ENCODE measurements around the gene SOST.

Gene SOST

GRCh38 chr17:43740541-43740940 is 18.1 kb downstream of the SOST start:
- DNase-seq, result no peak

DNA sequence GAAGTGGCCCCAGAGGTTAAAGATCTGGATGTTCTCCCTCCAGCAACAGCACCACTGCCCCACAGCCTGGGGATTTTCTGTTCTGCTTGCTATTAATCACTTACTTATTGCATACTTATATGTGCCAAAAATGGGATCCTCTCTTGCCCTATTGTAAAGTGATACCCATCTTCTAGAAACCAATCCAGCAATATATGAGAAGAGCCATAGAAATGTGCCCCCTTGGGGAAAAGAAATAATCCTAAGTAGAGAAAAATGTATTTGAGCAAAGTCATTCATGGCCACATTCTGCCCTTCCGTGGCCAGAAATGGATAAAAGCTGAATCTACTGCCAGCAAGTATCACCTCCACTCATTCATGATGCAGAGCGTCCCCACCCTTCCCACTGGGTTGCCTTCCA is 20.9 kb downstream of the SOST start:
- no peak for DNase-seq

DNA sequence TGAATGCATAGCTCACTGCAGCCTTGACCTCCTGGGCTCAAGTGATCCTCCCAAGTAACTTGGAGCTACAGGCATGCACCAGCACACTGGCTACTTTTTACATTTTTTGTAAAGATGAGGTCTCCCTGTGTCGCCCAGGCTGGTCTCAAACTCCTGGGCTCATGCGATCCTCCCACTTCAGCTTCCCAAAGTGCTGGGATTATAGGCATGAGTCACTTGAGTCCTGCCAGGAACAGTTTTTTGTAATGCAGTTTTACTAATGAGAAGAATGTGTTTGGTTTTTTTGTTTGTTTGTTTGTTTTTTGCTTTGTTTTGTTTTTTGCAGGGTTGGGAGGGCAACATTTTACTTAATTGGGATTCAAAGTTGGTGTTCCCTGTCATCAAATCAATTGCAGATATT is 22.2 kb downstream of the SOST start:
- DNase-seq, result no peak

- DNase-seq, result no peak
Observed at GRCh38 chr17:43734376-43734775, 24.2 kb downstream of the SOST start.

- DNase-seq, result no peak
Observed at GRCh38 chr17:43733956-43734355, 24.6 kb downstream of the SOST start.

GRCh38 chr17:43732958-43733357 is 25.6 kb downstream of the SOST start:
- DNase-seq, result no peak

DNA sequence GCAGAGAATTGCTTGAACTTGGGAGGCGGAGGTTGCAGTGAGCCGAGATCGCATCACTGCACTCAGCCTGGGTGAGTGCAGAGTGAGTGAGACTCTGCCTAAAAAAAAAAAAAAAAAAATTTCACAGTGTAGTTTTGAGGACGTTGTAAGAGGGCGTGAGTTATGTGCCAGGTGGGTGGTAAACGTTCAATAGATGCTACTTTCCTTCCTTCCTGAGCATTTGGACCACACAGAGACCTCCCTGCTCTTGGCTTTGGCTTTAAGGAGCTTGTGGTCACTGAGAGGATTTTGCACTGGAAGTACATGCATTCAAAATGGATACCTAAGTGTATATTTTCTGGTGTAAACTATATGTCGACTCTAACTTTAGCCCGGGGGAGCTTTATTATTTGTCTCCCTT is 30.5 kb downstream of the SOST start:
- DNase-seq, result no peak

- no peak for DNase-seq
Observed at GRCh38 chr17:43723697-43724359, 34.8 kb downstream of the SOST start.

DNA sequence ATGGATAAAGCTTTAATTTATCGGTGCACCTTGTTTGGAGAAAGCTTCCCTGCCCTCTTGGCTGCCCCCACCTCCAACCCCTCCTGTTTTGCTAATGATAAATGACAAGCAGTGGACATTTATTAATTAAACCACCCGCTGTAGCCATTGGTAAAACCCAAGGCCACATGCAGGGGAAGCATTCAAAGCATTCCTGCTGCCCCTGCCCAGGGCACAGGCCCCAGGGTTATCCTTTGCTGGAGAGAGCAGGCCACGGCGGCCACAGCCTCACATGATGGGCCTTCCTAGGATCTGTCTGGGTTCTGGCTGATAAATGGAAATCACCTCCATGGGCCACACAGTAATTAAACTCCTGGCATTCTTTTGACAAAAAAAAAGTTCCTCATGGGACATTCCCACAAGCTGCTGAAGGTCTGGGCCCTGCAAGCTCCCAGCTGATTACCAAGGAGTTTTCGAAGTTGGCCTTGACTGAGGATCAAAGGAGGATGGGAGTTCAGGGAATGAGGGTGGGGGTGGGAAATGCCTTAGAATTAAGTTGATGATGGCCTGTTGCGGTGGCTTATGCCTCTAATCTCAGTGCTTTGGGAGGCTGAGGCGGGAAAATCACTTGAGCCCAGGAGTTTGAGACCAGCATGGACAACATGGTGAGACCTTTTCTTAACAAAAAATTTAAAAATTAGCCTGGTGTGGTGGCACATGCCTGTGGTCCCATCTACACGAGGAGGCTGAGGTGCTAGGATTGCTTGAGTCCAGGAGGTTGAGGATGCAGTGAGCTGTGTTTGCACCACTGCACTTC is 35.5 kb downstream of the SOST start:
- DNase-seq, result no peak

GRCh38 chr17:43722269-43722619 is 36.3 kb downstream of the SOST start:
- no peak for DNase-seq

DNA sequence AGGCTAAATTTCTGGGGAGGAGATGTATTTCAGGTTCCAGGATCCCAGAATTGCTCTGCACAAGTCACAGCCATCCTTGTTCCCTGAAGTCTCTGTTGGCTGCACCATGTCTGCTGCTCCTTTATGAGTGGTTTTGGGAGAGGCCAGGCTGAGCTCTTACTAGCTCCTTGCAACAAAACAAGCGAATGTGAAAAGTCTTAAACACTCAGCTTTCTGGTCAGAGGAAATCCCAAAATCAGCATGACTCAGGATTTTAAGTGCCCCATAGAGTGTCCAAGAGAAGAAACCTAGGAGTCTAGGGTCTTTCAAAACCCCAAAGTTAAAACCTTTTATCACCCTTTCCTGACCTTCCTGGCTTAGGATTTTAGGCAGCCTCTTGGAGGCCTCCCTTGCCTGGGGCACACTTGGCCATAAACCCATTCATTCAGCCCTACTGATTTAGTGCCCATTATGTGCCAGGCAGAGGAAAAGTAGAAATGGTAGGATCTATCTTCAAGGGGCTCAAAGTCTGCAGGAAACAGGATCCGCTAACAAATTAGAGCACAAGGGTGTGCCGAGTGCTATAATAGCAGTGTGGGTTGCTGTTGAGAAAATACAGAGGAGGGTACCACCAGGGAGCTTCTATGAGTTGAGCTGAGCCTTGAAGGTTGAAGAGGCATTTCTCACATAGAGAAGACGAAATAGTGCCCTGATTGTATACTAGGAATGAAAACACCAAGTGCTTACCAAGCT is 36.9 kb downstream of the SOST start:
- no peak for DNase-seq

DNA sequence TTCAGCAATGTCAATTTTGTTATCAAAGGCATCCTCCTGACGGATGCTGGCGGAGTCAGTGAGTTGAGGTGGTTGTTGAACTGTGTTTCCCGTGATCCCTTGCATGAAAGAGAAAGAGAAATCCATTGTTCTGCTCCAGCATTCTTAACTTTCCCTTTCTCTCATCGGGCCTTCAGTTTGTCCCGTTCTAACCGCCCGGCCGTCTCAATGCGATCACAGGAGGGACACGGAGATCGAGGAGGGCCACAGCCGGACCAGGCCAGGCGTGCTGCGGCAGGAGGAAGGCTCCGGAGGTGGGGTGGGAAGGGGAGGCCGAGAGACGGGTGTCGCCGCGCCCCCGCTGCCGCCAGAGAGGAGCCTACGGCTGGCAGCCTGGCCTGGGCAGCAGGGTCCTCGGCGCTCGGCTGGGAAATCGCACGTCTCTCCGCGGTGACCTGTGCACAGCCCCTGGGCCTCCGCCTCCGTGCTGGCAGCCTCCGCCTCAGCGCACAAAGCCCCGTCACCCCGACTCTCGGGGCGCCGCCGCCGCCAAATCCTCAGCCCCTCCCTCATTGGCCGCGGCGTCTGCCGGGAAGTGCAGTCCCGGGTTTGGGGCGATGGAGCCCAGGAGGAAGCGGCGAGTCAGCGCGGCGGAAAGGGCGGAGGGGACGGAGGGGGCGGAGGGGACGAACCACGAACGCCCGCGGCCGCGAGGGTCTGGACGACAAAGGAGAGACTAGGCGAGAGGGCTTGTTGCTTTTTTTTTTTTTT is 38.1 kb downstream of the SOST start:
- peak; percentile 78 for DNase-seq

DNA sequence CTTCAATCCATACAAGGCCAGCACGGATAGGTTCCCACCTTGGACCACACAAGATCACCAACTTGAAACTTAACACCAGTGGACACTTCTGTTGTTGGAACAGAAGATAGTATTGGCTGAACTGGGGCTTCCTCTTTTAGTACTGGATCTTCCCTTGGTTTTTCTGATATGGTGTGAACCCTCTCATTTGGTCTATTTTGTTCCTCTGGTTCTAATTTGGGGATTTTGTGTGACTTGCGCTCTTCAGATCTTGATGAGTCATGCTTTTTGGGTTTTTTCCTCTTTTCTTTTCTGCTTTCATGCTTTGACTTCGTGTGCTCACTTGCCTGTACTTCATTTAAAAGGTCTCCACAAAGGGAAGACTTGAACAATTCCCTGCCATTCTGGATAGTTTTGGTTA is 39.0 kb downstream of the SOST start:
- no peak for DNase-seq

GRCh38 chr17:43718544-43718943 is 40.0 kb downstream of the SOST start:
- DNase-seq, result no peak

GRCh38 chr17:43717913-43718312 is 40.7 kb downstream of the SOST start:
- DNase-seq, result no peak

- no peak for DNase-seq
Observed at GRCh38 chr17:43714465-43715149, 44.0 kb downstream of the SOST start.

DNA sequence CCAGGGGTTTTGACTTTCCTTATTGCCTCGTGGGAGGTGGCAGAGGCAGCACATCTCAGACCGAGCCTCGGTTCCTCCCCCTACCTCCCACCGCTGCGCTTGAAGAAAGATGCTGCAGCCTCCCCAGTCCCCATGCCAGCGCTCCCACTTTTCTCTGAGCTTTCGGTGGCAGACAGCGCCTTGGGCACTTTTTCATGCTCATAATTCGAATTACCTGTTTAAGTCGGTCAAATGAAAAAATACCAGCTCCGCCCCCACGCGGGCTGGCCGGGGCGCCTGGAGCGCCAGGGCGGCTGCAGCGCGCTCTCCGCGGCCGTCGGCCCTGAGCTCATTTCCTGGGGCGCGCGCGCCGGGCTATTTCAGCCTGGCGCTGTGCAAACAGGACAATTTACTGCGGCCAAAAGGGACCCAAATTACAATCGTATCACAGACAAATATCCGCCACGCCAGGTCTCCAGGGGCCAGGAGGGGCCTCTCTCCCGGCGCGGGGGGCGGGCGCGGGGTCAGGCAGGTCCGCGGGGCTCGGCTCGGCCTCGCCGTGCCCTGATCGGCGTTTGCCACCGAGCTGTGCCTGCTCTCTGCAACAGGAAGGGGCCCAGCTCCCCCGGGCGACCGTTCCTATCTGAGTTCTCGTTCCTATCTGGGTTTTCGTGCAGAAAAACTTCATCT is 45.0 kb downstream of the SOST start:
- DNase-seq, result no peak

DNA sequence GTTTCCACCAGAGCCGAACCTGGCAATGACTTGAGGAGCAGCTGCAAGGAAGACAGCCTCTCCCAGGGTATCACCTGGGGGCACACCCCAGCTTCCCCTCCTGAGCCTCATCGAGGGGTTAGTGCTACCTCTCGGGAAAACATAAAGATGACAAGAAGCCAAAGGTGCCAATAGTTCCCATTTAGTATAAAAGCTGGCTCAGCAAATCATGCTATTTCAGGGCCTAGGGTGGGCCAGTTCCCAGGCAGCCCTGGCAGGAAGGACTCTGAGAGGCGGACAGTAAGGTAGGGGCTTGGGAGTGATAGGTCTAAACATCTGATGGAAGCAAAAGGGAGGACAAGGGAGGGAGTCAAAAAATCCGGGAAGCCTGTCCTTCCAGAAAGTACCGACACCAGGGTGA is 46.2 kb downstream of the SOST start:
- DNase-seq, result no peak

- DNase-seq, result no peak
Observed at GRCh38 chr17:43710101-43710500, 48.5 kb downstream of the SOST start.

DNA sequence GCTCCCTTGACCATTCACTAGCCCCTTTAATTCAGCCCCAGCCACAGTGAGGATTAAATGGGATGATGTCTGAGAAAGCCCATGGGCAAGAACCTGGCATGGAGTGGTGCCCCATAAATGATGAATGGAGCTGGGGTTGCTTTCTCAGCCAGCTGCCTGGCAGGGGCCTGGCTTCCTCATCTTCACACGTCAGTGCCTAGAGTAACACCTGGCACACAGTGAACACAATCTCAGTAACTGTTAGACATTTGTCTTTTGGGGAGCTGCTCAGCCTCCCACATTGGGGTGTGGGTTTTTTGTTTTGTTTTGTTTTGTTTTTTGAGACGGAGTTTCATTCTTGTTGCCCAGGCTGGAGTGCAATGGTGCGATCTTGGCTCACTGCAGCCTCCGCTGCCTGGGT is 49.4 kb downstream of the SOST start:
- no peak for DNase-seq

- DNase-seq, result no peak
Observed at GRCh38 chr17:43707184-43707583, 51.4 kb downstream of the SOST start.

GRCh38 chr17:43706235-43706634 is 52.4 kb downstream of the SOST start:
- no peak for DNase-seq

Measured in CD4-positive, alpha-beta T cell treated with Interleukin-12 subunit alpha and Interleukin-12 subunit beta, for 1 hour (primary cell).